ENCODE data around the gene GP2. TPM values are rescaled to one million over a fixed set of nuclear protein-coding genes. Genes with fewer than 3 reads are reported as not detected.

Gene GP2
- total RNA-seq, 6 experiments from 2014 or later, result 0.12 TPM; not detected in 5

DNA sequence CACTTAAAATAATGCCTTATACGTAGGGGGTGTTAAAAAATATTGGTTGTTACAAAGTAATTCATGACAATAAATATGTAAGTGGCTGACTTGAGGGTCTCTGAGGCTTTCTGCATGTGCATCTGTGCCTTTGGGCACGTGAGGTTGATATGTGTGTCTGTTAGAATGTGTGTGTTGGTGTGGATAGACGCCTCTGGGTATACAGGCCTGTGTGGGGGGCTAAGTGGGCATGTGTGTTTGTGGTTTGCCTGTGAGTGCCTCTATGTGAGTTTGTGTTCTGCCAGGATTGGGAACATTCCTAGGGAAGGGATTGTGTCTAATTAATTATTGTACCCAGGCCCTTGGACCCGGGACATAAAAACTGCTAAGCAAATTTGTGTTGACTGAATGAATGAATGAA is 19.0 kb downstream of the GP2 start:
- intact Hi-C loops (cut with DNase I), result loop anchor here in 1 of 2 donors (10.0 kb wide), 1 partner anchor 403 kb away; no protein-coding TSS in a partner anchor

DNA sequence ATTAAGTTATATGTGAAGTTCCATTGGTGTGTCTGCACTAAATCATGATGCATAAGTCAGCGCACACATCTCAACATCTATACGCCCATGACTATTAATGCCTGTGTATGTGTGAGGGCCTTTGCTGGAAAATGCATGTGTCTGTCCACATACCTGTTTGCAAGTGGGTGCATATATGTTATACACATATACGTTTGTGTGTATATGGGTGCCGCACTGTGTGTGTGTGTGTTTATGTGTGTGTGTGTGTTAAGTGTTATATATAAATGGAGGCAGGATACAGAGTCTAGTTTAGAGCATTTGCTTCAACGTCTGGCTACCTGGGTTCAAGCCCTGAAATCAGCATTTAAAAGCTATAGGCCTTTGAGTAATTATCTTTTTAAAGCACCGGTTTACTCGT is 19.5 kb downstream of the GP2 start:
- H3K27ac ChIP-seq, result no peak overlapping the region

More for the DNA sequence above, 19.0 kb downstream of the GP2 start:
- no peaks in the 10 kb centered on the region for H3K4me1 ChIP-seq
- H3K4me3 ChIP-seq, result no peak overlapping the region
- 70% methylated on average over 2 of the region's 4 CpGs for WGBS (ENCODE audit: insufficient coverage, low coverage, low lambda C conversion rate, missing lambda C conversion rate)
- TF ChIP-seq, protein P1, sequence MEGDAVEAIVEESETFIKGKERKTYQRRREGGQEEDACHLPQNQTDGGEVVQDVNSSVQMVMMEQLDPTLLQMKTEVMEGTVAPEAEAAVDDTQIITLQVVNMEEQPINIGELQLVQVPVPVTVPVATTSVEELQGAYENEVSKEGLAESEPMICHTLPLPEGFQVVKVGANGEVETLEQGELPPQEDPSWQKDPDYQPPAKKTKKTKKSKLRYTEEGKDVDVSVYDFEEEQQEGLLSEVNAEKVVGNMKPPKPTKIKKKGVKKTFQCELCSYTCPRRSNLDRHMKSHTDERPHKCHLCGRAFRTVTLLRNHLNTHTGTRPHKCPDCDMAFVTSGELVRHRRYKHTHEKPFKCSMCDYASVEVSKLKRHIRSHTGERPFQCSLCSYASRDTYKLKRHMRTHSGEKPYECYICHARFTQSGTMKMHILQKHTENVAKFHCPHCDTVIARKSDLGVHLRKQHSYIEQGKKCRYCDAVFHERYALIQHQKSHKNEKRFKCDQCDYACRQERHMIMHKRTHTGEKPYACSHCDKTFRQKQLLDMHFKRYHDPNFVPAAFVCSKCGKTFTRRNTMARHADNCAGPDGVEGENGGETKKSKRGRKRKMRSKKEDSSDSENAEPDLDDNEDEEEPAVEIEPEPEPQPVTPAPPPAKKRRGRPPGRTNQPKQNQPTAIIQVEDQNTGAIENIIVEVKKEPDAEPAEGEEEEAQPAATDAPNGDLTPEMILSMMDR (IDR thresholded peaks at IDR 0.05), result no peak
- no peak for TF ChIP-seq POLR2A (IDR thresholded peaks at IDR 0.05)
- ATAC-seq, result no peak
- no peaks in the 10 kb centered on the region for H3K36me3 ChIP-seq
- no peaks in the 10 kb centered on the region for H3K9me3 ChIP-seq
- H3K27ac ChIP-seq, result no peak overlapping the region
- H3K27me3 ChIP-seq, result no peaks in the 10 kb centered on the region
- DNase-seq, result no peak

DNA sequence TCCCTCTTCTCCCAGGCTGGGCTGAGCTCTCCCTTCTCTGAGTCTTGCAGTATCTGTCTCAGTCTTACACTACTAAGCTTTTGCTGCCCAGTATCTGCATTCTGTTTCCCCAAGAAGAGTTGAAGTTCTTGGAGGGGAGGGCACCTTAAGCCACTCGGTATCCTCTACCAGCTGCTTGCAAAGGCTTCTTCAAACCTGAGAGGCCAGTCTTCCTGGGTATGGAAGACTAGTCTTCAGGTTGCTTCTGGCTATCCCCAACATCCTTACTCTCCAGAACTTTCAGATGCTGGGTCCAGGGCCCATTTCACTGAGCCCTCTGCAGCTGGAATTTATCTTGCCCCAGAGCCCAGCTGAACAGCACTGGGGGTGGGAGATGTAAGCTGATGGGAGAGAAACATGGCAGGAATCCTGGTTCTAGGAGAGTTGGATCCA is 20.1 kb downstream of the GP2 start:
- no peak overlapping the region for H3K27ac ChIP-seq
- H3K36me3 ChIP-seq, result no peaks in the 10 kb centered on the region
- TF ChIP-seq POLR2A (IDR thresholded peaks at IDR 0.05), result no peak
- no peaks in the 10 kb centered on the region for H3K9me3 ChIP-seq
- no peak overlapping the region for H3K4me3 ChIP-seq
- ATAC-seq (no peak), DNase-seq (no peak)
- no CpG with 5 or more reads among the region's 1 CpG for WGBS (ENCODE audit: insufficient coverage, low coverage, low lambda C conversion rate, missing lambda C conversion rate)
- no peaks in the 10 kb centered on the region for H3K27me3 ChIP-seq
- intact Hi-C loops (cut with DNase I), result loop anchor here in 1 of 2 donors (10.0 kb wide), 1 partner anchor 402 kb away; no protein-coding TSS in a partner anchor
- no peaks in the 10 kb centered on the region for H3K4me1 ChIP-seq

More for the DNA sequence above, 19.5 kb downstream of the GP2 start:
- Histone ChIP-seq H3K9me3 (no peaks in the 10 kb centered on the region), H3K36me3 (no peaks in the 10 kb centered on the region), H3K27me3 (no peaks in the 10 kb centered on the region), H3K4me3 (no peak overlapping the region), H3K4me1 (no peaks in the 10 kb centered on the region)
- ATAC-seq (no peak), DNase-seq (no peak)
- WGBS (ENCODE audit: insufficient coverage, low coverage, low lambda C conversion rate, missing lambda C conversion rate), result 76% methylated on average over 3 of the region's 7 CpGs
- intact Hi-C loops (cut with DNase I), result loop anchor here in 1 of 2 donors (10.0 kb wide), 1 partner anchor 403 kb away; no protein-coding TSS in a partner anchor
- no peak for TF ChIP-seq POLR2A (IDR thresholded peaks at IDR 0.05)
- TF ChIP-seq, protein P1 (IDR thresholded peaks at IDR 0.05), result no peak

DNA sequence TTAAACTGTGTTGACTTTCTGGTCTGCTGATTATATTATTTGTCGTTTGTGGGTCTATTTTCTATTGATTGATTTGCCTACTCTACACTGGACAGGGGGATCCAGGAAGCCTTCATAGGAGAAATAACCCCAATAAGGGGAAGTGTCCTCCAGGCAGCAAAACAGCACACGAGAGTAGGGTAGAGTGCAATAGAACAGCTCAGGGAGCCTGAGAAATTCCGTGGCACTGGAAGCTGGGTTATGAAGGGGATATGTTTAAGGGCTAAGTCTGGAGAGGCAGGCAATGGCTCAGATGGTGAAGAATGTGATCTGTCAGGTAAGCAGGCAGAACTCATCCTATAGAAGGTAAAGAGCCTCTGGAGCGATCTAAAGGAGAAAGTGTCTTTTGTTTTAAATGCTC is 20.9 kb downstream of the GP2 start:
- Histone ChIP-seq H3K36me3 (no peaks in the 10 kb centered on the region), H3K9me3 (no peaks in the 10 kb centered on the region), H3K27me3 (no peaks in the 10 kb centered on the region), H3K4me1 (no peaks in the 10 kb centered on the region), H3K4me3 (no peak overlapping the region), H3K27ac (no peak overlapping the region)
- TF ChIP-seq POLR2A (IDR thresholded peaks at IDR 0.05), result no peak
- TF ChIP-seq, protein P1 (IDR thresholded peaks at IDR 0.05), result no peak
- intact Hi-C loops (cut with DNase I), result loop anchor here in 1 of 2 donors (10.0 kb wide), 1 partner anchor 402 kb away; no protein-coding TSS in a partner anchor
- DNase-seq (no peak), ATAC-seq (no peak)
- WGBS (ENCODE audit: insufficient coverage, low coverage, low lambda C conversion rate, missing lambda C conversion rate), result 39% methylated on average over 4 of the region's 4 CpGs

DNA sequence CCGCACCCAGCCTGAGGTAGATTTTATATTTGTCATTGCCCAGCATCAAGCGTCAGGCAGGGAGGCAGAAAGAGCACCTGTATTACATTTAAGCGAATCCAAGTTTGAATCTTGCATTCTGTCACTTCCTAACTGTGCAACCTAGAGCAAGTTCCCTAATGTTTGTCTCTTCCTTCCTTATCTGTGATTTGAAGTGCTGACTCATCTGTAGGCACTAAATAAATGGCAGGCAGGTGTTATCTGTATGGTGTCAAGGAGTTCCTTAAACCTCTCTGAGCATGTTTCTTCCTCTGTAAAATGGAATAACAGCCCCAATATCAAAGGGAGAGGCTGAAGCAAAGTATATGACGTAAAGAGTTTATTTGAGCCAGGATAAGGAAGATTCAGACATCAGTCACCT is 24.3 kb downstream of the GP2 start:
- Histone ChIP-seq H3K4me3 (no peak overlapping the region), H3K27me3 (no peaks in the 10 kb centered on the region), H3K4me1 (no peaks in the 10 kb centered on the region), H3K9me3 (no peaks in the 10 kb centered on the region), H3K36me3 (no peaks in the 10 kb centered on the region), H3K27ac (no peak overlapping the region)
- no peak for ATAC-seq
- TF ChIP-seq, protein P1 (IDR thresholded peaks at IDR 0.05), result no peak
- no peak for DNase-seq
- WGBS (ENCODE audit: insufficient coverage, low coverage, low lambda C conversion rate, missing lambda C conversion rate), result 28% methylated on average over 4 of the region's 4 CpGs
- intact Hi-C loops (cut with DNase I), result loop anchor here in 1 of 2 donors (10.0 kb wide), 1 partner anchor 398 kb away; no protein-coding TSS in a partner anchor

Measured in right lobe of liver (tissue), 6 donors.